Liver (tissue), 3 donors: ENCODE results near the gene PLA2G5.
"Not testable (repeated sequence)": the region's sequence is repeated elsewhere in the genome, so short reads cannot be mapped to it uniquely, and the experiment has no call there.

ENCODE experiments used
- ATF3 ChIP-seq: IDR thresholded peaks from 2 replicates; pipeline ENCODE4 v1.6.1; 2016; ENCODE audit warnings: antibody characterized with exemption
- CTCF ChIP-seq: fragments of 150-350 bp; IDR thresholded peaks from 2 replicates; pipeline ENCODE4 v1.5.1; 2017; ENCODE audit warnings: improper control_type of control experiment, low read depth, low read length; ENCODE audit not compliant: missing input control
- EGR1 ChIP-seq, 2 donors: IDR thresholded peaks; 2 replicates each; pipeline ENCODE4 v1.6.1; 2016 to 2018; ENCODE audit warnings: antibody characterized with exemption in 2 of 2, low read depth in 2 of 2
- HNF4A ChIP-seq, 2 donors: conservative IDR thresholded peaks; 2 replicates each; pipeline ENCODE4 v1.6.1; 2016; ENCODE audit warnings: antibody characterized with exemption in 2 of 2, mild to moderate bottlenecking in 2 of 2
- HNF4G ChIP-seq: IDR thresholded peaks from 2 replicates; pipeline ENCODE4 v1.6.1; 2016; ENCODE audit warnings: antibody characterized with exemption
- JUND ChIP-seq, 2 donors: IDR thresholded peaks; 2 replicates each; pipeline ENCODE4 v1.6.1; 2016; ENCODE audit warnings: antibody characterized with exemption in 2 of 2
- MAX ChIP-seq: IDR thresholded peaks from 2 replicates; pipeline ENCODE4 v1.6.1; 2016; ENCODE audit warnings: antibody characterized with exemption
- NR2F2 ChIP-seq: IDR thresholded peaks from 2 replicates; pipeline ENCODE4 v1.6.1; 2016; ENCODE audit warnings: antibody characterized with exemption
- RAD21 ChIP-seq, 2 donors: IDR thresholded peaks; 2 replicates each; pipeline ENCODE4 v1.6.1; 2016; ENCODE audit warnings: antibody characterized with exemption in 2 of 2, mild to moderate bottlenecking in 2 of 2
- REST ChIP-seq: IDR thresholded peaks from 2 replicates; pipeline ENCODE4 v1.6.1; 2016; ENCODE audit warnings: antibody characterized with exemption, mild to moderate bottlenecking
- RXRA ChIP-seq, 2 donors: IDR thresholded peaks; 2 replicates each; pipeline ENCODE4 v1.6.1; 2017 to 2018; ENCODE audit warnings: antibody characterized with exemption in 2 of 2, mild to moderate bottlenecking in 1 of 2
- SP1 ChIP-seq: IDR thresholded peaks from 2 replicates; pipeline ENCODE4 v1.6.1; 2018; ENCODE audit warnings: antibody characterized with exemption, mild to moderate bottlenecking
- YY1 ChIP-seq: IDR thresholded peaks from 2 replicates; pipeline ENCODE4 v1.6.1; 2016; ENCODE audit warnings: antibody characterized with exemption, mild to moderate bottlenecking
- ZBTB33 ChIP-seq: IDR thresholded peaks from 2 replicates; pipeline ENCODE4 v1.6.1; 2016; ENCODE audit warnings: antibody characterized with exemption
- donor health status: healthy.
- donor health status: healthy.

GRCh38 chr1:20130518-20130917 lies 60.5 kb downstream of the PLA2G5 start:
- not testable (repeated sequence) for TF ChIP-seq CTCF; REST; RAD21 (IDR thresholded peaks at IDR 0.05); EGR1 (IDR thresholded peaks at IDR 0.05; ENCODE audit: low read depth in 2 of 2); MAX; YY1; RXRA (IDR thresholded peaks at IDR 0.05); NR2F2; HNF4G; ZBTB33; ATF3; SP1; JUND (IDR thresholded peaks at IDR 0.05); HNF4A (conservative IDR thresholded peaks at IDR 0.05)
